Middle frontal gyrus (tissue), 1 donor: Measurements from ENCODE around the gene CALN1.
"Not testable (repeated sequence)": the region's sequence is repeated elsewhere in the genome, so short reads cannot be mapped to it uniquely, and the experiment has no call there.

Source experiments
- DNase-seq: peaks from one replicate; pipeline ENCODE4 v3.0.0-alpha.2; 2015; ENCODE audit warnings: low spot score; ENCODE audit errors: extremely low spot score

CALN1 gene

GRCh38 chr7:72101444-72101843 lies 310.7 kb downstream of the CALN1 start:
- DNase-seq = no peak

DNA sequence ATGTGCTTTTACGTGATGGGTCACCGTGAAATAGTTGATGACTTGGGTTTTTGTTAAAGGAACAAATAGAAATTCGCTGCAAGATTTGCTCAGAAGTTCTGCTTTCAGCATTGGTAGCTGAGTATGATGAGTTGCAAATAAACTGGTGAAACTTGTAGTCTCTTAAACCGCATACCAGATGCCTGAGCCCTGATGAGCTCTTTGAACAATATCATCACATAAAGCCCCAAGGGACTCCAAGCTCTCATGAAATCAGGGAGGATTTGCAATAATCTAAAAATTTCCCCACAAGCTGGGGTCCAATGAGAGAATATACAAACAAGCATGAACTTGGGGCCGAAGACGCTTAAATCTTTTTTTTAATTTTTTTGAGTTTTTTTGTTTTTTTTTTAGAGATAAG lies 312.4 kb downstream of the CALN1 start:
- DNase-seq = no peak

DNA sequence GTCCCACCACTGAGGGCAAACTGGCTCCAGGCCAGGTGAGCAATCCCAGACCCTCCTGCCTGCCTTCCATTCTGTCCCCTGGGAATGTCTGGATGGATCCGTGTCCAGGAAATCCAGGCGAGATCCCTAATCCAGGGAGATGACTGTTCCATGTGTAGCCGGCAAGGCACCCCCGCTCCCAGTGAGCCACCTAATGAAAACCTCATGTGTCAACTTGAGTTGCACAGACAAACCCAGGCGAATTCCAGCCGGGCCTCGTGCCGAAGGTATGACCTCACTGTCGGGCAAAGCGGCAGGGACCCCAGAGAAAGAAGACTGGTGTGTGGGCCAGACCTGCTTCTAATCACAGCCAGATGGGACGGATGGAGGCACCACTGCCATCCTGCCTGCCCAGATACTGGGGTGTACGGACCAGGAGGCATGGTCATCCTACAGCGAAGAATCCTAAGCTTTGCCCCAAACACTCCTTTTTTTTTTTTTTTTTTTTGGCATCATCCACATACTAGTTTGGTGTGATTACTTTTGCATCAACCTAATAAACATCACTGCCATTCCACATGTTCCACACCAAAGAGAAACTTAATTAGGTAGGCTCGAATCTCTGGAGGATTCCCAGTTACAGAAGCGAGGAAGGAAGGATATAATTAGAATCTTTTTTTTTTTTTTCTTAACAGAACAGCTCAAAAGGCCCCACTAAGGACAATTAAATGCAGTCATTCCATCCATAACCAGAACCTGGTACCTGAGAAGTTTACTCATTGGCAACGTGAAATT lies 313.1 kb downstream of the CALN1 start:
- DNase-seq = no peak

GRCh38 chr7:72097226-72097625 lies 314.9 kb downstream of the CALN1 start:
- DNase-seq = no peak

- no peak for DNase-seq
Observed at GRCh38 chr7:72092769-72093168, 319.4 kb downstream of the CALN1 start.

- no peak for DNase-seq
Observed at GRCh38 chr7:72087926-72088325, 324.2 kb downstream of the CALN1 start.

GRCh38 chr7:72080865-72081510 lies 331.1 kb downstream of the CALN1 start:
- no peak for DNase-seq

GRCh38 chr7:72080341-72080766 lies 331.8 kb downstream of the CALN1 start:
- no peak for DNase-seq

- DNase-seq = no peak
Observed at GRCh38 chr7:72078856-72079255, 333.3 kb downstream of the CALN1 start.

- no peak for DNase-seq
Observed at GRCh38 chr7:72078301-72078700, 333.8 kb downstream of the CALN1 start.

DNA sequence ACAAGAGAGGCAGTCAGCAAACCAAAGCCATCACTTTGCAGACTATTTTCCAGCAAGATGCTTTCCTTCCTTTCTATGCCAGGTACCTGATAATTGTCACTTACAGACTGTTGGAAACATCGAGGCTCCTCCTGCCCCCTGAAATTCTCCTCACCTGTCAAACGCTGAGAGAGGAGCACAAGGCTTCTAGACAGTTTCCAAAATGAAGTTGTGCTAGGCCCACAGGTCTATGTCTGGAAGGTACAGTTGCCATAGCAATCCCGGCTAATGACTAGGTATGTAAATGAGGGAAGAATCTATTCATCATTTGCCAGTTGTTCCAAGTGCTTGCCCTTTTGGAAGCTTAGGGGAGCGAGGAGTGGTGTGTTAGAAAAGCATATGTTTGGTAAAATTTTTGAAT lies 334.4 kb downstream of the CALN1 start:
- no peak for DNase-seq

DNA sequence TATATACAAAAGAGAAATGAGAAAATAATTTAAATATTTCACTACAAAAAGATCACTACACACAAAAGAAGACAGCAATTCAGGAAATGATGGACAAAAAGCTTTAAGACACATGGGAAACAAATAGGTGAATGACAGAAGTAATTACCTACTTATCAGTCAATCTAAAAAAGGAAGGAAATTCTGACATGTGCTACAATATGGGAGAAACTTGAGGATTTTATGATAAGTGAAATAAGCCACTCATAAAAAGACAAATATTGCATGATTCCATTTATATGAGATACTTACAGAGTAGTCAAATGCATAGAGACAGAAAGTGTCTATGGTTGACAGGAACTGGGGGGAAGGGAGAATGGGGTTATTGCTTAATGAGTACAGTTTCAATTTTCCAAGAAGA lies 339.2 kb downstream of the CALN1 start:
- no peak for DNase-seq

GRCh38 chr7:72069263-72069662 lies 342.9 kb downstream of the CALN1 start:
- DNase-seq = no peak

- DNase-seq = not testable (repeated sequence)
Observed at GRCh38 chr7:72065764-72066163, 346.4 kb downstream of the CALN1 start.

- DNase-seq = no peak
Observed at GRCh38 chr7:72064916-72065315, 347.2 kb downstream of the CALN1 start.

- DNase-seq = no peak
Observed at GRCh38 chr7:72063330-72063729, 348.8 kb downstream of the CALN1 start.

- DNase-seq = no peak
Observed at GRCh38 chr7:72062666-72063065, 349.5 kb downstream of the CALN1 start.

- no peak for DNase-seq
Observed at GRCh38 chr7:72059925-72060324, 352.2 kb downstream of the CALN1 start.

DNA sequence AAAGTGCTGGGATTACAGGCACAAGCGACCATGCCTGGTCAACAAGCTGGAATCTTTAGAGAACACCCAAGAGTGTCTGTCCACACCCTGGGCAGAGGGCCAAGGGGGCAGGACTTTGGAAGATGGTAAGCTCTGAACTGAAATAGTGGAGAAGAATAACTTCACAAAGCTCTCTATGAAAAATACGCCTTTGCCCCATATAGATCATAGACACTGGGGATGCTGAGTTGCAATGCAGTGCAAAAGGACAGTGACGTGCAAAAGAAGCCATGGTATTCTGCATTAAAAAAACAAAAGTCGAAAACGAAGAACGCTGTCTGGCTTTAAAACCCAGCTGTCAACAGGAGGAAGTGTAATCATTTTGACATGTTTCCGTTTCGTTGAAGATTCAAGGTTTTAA lies 353.6 kb downstream of the CALN1 start:
- no peak for DNase-seq

GRCh38 chr7:72057796-72058195 lies 354.3 kb downstream of the CALN1 start:
- no peak for DNase-seq

- no peak for DNase-seq
Observed at GRCh38 chr7:72057231-72057630, 354.9 kb downstream of the CALN1 start.

DNA sequence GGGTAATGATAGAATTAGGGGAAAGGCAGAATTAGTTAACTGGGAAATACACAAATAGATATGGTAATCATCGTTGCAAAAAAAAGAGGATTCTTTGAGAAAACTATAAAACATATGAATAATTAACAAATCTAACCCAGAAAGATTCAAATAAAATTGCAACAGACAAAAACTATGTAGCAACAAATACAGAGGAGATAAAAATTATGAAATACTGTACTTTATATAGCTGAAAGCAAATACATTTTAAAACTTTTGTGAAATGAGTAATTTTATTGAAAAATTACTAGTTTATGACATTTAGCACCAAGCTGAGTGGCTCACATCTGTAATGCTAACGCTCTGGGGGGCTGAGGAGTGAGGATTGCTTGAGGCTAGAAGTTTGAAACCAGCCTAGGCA lies 356.7 kb downstream of the CALN1 start:
- no peak for DNase-seq

GRCh38 chr7:72053292-72053691 lies 358.8 kb downstream of the CALN1 start:
- DNase-seq = no peak
